Mesenchymal stem cell (in vitro differentiated cells and primary cell): ENCODE results near the gene CUX1.

ENCODE experiments used
- DNase-seq: peaks from one replicate; pipeline ENCODE4 v3.0.0-alpha.2; 2013
- H2AFZ ChIP-seq: one replicate; pipeline ENCODE4 v1.6.1; 2013; ENCODE audit warnings: low read depth, mild to moderate bottlenecking, control low read depth, inconsistent platforms, low read length, moderate library complexity
- H2AK5ac ChIP-seq: 2 replicates; pipeline ENCODE4 v1.6.1; 2013; ENCODE audit warnings: low read length, moderate library complexity, mild to moderate bottlenecking, inconsistent platforms; ENCODE audit not compliant: severe bottlenecking
- H2BK120ac ChIP-seq: one replicate; pipeline ENCODE4 v1.6.1; 2013; ENCODE audit warnings: low read depth, mild to moderate bottlenecking, inconsistent platforms, low read length, moderate library complexity
- H2BK12ac ChIP-seq, 2 experiments: one replicate each; pipeline ENCODE4 v1.6.1; 2013; ENCODE audit warnings: inconsistent platforms in 2 of 2, low read length in 2 of 2, mild to moderate bottlenecking in 2 of 2, moderate library complexity in 2 of 2, control low read depth in 1 of 2
- H2BK15ac ChIP-seq: one replicate; pipeline ENCODE4 v1.6.1; 2013; ENCODE audit warnings: mild to moderate bottlenecking, low read depth, inconsistent platforms; ENCODE audit not compliant: poor library complexity, severe bottlenecking
- H2BK5ac ChIP-seq: 2 replicates; pipeline ENCODE4 v1.6.1; 2013; ENCODE audit warnings: low read depth, mild to moderate bottlenecking, low read length, control low read depth, inconsistent platforms; ENCODE audit not compliant: poor library complexity, severe bottlenecking
- H3K14ac ChIP-seq, 2 experiments: one replicate each; pipeline ENCODE4 v1.6.1; 2013; ENCODE audit warnings: inconsistent platforms in 2 of 2, low read length in 2 of 2, control low read depth in 1 of 2, mild to moderate bottlenecking in 1 of 2, moderate library complexity in 1 of 2
- H3K18ac ChIP-seq, 2 experiments: one replicate each; pipeline ENCODE4 v1.6.1; 2013; ENCODE audit warnings: inconsistent platforms in 2 of 2, low read length in 2 of 2, control low read depth in 1 of 2, low read depth in 1 of 2, mild to moderate bottlenecking in 1 of 2
- H3K23ac ChIP-seq, 2 experiments: one replicate each; pipeline ENCODE4 v1.6.1; 2013; ENCODE audit warnings: inconsistent platforms in 2 of 2, low read length in 2 of 2, mild to moderate bottlenecking in 2 of 2, moderate library complexity in 2 of 2, control low read depth in 1 of 2
- H3K27ac ChIP-seq: 2 replicates; pipeline ENCODE4 v1.5.1; 2013; ENCODE audit warnings: mild to moderate bottlenecking, moderate library complexity, low read length, control low read depth, inconsistent platforms; ENCODE audit not compliant: poor library complexity, severe bottlenecking
- H3K27me3 ChIP-seq, 2 experiments: 2 replicates each; pipeline versions ENCODE4 v1.6.1 to v1.7.0; 2013; ENCODE audit warnings: low read length in 2 of 2, mild to moderate bottlenecking in 2 of 2, moderate library complexity in 2 of 2, control low read depth in 1 of 2, inconsistent platforms in 1 of 2; ENCODE audit not compliant: control insufficient read depth in 1 of 2, insufficient read depth in 1 of 2
- H3K36me3 ChIP-seq, 2 experiments: 2 replicates each; pipeline versions ENCODE4 v1.6.1 to v1.7.0; 2013; ENCODE audit warnings: low read length in 2 of 2, control low read depth in 1 of 2, inconsistent platforms in 1 of 2, low read depth in 1 of 2, mild to moderate bottlenecking in 1 of 2; ENCODE audit not compliant: insufficient read depth in 2 of 2, control insufficient read depth in 1 of 2
- H3K4ac ChIP-seq, 2 experiments: one replicate each; pipeline ENCODE4 v1.6.1; 2013; ENCODE audit warnings: inconsistent platforms in 2 of 2, low read length in 2 of 2, mild to moderate bottlenecking in 2 of 2, moderate library complexity in 2 of 2, control low read depth in 1 of 2, low read depth in 1 of 2
- H3K4me1 ChIP-seq: 2 replicates; pipeline ENCODE4 v1.6.1; 2013; ENCODE audit warnings: low read depth, low read length, control low read depth; ENCODE audit not compliant: control insufficient read depth, insufficient read depth
- H3K4me2 ChIP-seq: 2 replicates; pipeline ENCODE4 v1.6.1; 2013; ENCODE audit warnings: low read length, mild to moderate bottlenecking, inconsistent platforms; ENCODE audit not compliant: poor library complexity, severe bottlenecking
- H3K4me3 ChIP-seq, 2 experiments: 2 replicates each; pipeline versions ENCODE4 v1.5.1 to v1.7.0; 2013; ENCODE audit warnings: low read length in 2 of 2, mild to moderate bottlenecking in 2 of 2, control low read depth in 1 of 2, low read depth in 1 of 2; ENCODE audit not compliant: insufficient read depth in 1 of 2
- H3K79me1 ChIP-seq: replicated peaks from 2 replicates; pipeline ENCODE4 v1.6.1; 2013; ENCODE audit warnings: mild to moderate bottlenecking, control low read depth, low read length, inconsistent platforms; ENCODE audit not compliant: poor library complexity, severe bottlenecking
- H3K9ac ChIP-seq: 2 replicates; pipeline ENCODE4 v1.7.0; 2013; ENCODE audit warnings: mild to moderate bottlenecking, low read length, moderate library complexity
- H3K9me3 ChIP-seq: 2 replicates; pipeline ENCODE4 v1.7.0; 2013; ENCODE audit warnings: mild to moderate bottlenecking, low read length; ENCODE audit not compliant: control insufficient read depth
- H4K8ac ChIP-seq: one replicate; pipeline ENCODE4 v1.6.1; 2013; ENCODE audit warnings: inconsistent platforms, mild to moderate bottlenecking, low read length, moderate library complexity
- H4K91ac ChIP-seq: one replicate; pipeline ENCODE4 v1.6.1; 2013; ENCODE audit warnings: mild to moderate bottlenecking, low read length, inconsistent platforms
- WGBS: methylation state at CpG from one replicate; pipeline ENCODE4 v1.1.7; 2013; ENCODE audit warnings: mixed read lengths; 5-methylcytosine and 5-hydroxymethylcytosine counted together

CUX1 gene

GRCh38 chr7:102320181-102320580 is 502.8 kb downstream of the CUX1 start:
- no peak overlapping the region for H2BK12ac ChIP-seq
- H2BK5ac ChIP-seq: no peak overlapping the region
- H3K9me3 ChIP-seq: no peaks in the 10 kb centered on the region
- 93% methylated on average over 14 of the region's 14 CpGs for WGBS
- no peak overlapping the region for H2AK5ac ChIP-seq
- H3K36me3 ChIP-seq: peaks cover 0 to 16% of the 10 kb centered on the region in 2 experiments
- H3K27me3 ChIP-seq: peaks cover 0 to 35% of the 10 kb centered on the region in 2 experiments
- no peak overlapping the region for H3K18ac ChIP-seq
- H2BK120ac ChIP-seq: no peak overlapping the region
- H3K4me2 ChIP-seq: no peak overlapping the region
- H3K4ac ChIP-seq: no peak overlapping the region
- DNase-seq: no peak
- H4K91ac ChIP-seq: no peak overlapping the region
- H2AFZ ChIP-seq: no peak overlapping the region
- no peak overlapping the region for H3K4me3 ChIP-seq
- no peak overlapping the region for H3K9ac ChIP-seq
- no peaks in the 10 kb centered on the region for H3K79me1 ChIP-seq
- H3K4me1 ChIP-seq: peaks cover 14% of the 10 kb centered on the region
- H2BK15ac ChIP-seq: no peak overlapping the region
- no peak overlapping the region for H3K27ac ChIP-seq
- H3K23ac ChIP-seq: no peak overlapping the region
- no peak overlapping the region for H3K14ac ChIP-seq
- H4K8ac ChIP-seq: no peak overlapping the region

- WGBS: 79% methylated on average over 31 of the region's 37 CpGs
- Histone ChIP-seq H3K9ac (no peak overlapping the region), H3K79me1 (no peaks in the 10 kb centered on the region), H2BK5ac (no peak overlapping the region), H3K27me3 (peaks cover 0 to 35% of the 10 kb centered on the region in 2 experiments), H2BK12ac (no peak overlapping the region), H3K23ac (peak overlapping the region in 1 of 2 experiments; percentile 54), H3K4ac (no peak overlapping the region), H3K4me3 (no peak overlapping the region), H3K9me3 (no peaks in the 10 kb centered on the region), H2AK5ac (no peak overlapping the region), H2BK120ac (no peak overlapping the region), H2BK15ac (no peak overlapping the region), H3K4me1 (peaks cover 14% of the 10 kb centered on the region), H4K8ac (peak overlapping the region; percentile 43), H3K4me2 (no peak overlapping the region), H2AFZ (no peak overlapping the region), H3K36me3 (peaks cover 0 to 16% of the 10 kb centered on the region in 2 experiments), H4K91ac (no peak overlapping the region), H3K27ac (no peak overlapping the region), H3K14ac (peak overlapping the region in 1 of 2 experiments; percentile 80), H3K18ac (no peak overlapping the region)
- DNase-seq: no peak
These were observed 503.4 kb downstream of the CUX1 start for GRCh38 chr7:102320601-102321350.

GRCh38 chr7:102321351-102322201 is 504.1 kb downstream of the CUX1 start:
- H2BK12ac ChIP-seq: no peak overlapping the region
- peaks cover 0 to 16% of the 10 kb centered on the region in 2 experiments for H3K36me3 ChIP-seq
- H2BK120ac ChIP-seq: no peak overlapping the region
- peaks cover 0 to 40% of the 10 kb centered on the region in 2 experiments for H3K27me3 ChIP-seq
- peak overlapping the region; percentile 6 for H3K4me2 ChIP-seq
- H4K8ac ChIP-seq: peak overlapping the region; percentile 43
- no peak overlapping the region for H3K4ac ChIP-seq
- H2AK5ac ChIP-seq: no peak overlapping the region
- no peak overlapping the region for H3K14ac ChIP-seq
- no peak overlapping the region for H3K4me3 ChIP-seq
- H3K27ac ChIP-seq: no peak overlapping the region
- DNase-seq: peak; percentile 18
- no peak overlapping the region for H4K91ac ChIP-seq
- H2AFZ ChIP-seq: peak overlapping the region; percentile 58
- peak overlapping the region in 1 of 2 experiments; percentile 26 for H3K18ac ChIP-seq
- no peak overlapping the region for H3K23ac ChIP-seq
- peaks cover 14% of the 10 kb centered on the region for H3K4me1 ChIP-seq
- H3K9me3 ChIP-seq: no peaks in the 10 kb centered on the region
- no peak overlapping the region for H3K9ac ChIP-seq
- no peak overlapping the region for H2BK5ac ChIP-seq
- 34% methylated on average over 70 of the region's 73 CpGs for WGBS
- no peaks in the 10 kb centered on the region for H3K79me1 ChIP-seq
- no peak overlapping the region for H2BK15ac ChIP-seq

GRCh38 chr7:102322202-102322715 is 504.8 kb downstream of the CUX1 start:
- Histone ChIP-seq H2BK12ac (no peak overlapping the region), H3K4ac (no peak overlapping the region), H2BK15ac (no peak overlapping the region), H4K8ac (no peak overlapping the region), H3K14ac (no peak overlapping the region), H3K27ac (no peak overlapping the region), H2AK5ac (no peak overlapping the region), H3K4me3 (no peak overlapping the region), H3K18ac (no peak overlapping the region), H4K91ac (no peak overlapping the region), H3K4me2 (no peak overlapping the region), H2BK5ac (no peak overlapping the region), H2BK120ac (no peak overlapping the region), H3K27me3 (peaks cover 0 to 47% of the 10 kb centered on the region in 2 experiments), H3K4me1 (peaks cover 14% of the 10 kb centered on the region), H3K79me1 (no peaks in the 10 kb centered on the region), H3K9me3 (no peaks in the 10 kb centered on the region), H3K36me3 (peaks cover 0 to 14% of the 10 kb centered on the region in 2 experiments), H3K23ac (no peak overlapping the region), H3K9ac (no peak overlapping the region), H2AFZ (no peak overlapping the region)
- DNase-seq: no peak
- WGBS: 67% methylated on average over 4 of the region's 8 CpGs
